ENCODE data around the gene CDC42SE2.

DNA sequence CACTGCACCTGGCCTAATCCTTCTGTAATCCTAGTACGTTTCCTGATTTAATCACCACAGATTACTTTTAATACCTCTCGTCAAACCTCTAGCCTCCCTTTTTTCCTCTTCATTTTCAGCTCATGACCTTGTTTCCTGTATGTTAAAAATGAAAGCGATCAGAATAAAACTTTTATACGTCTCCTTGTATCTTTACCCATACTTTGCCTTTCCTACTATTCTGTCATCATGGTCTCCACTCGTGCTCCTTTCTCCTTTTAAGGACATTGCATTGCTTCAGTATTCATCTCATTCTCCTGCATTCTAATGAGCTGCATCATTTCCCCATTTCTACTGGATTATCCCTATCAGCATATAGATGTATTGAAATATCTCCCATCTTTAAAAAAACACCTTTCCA lies 8.5 kb downstream of the CDC42SE2 start:
- TF ChIP-seq TAF1 (IDR thresholded peaks at IDR 0.05; ENCODE audit: borderline replicate concordance, insufficient read depth, low read length) (no peak), POLR2AphosphoS5 (IDR thresholded peaks at IDR 0.05; ENCODE audit: low read depth, low read length) (no peak)
- TF ChIP-seq, protein P1, sequence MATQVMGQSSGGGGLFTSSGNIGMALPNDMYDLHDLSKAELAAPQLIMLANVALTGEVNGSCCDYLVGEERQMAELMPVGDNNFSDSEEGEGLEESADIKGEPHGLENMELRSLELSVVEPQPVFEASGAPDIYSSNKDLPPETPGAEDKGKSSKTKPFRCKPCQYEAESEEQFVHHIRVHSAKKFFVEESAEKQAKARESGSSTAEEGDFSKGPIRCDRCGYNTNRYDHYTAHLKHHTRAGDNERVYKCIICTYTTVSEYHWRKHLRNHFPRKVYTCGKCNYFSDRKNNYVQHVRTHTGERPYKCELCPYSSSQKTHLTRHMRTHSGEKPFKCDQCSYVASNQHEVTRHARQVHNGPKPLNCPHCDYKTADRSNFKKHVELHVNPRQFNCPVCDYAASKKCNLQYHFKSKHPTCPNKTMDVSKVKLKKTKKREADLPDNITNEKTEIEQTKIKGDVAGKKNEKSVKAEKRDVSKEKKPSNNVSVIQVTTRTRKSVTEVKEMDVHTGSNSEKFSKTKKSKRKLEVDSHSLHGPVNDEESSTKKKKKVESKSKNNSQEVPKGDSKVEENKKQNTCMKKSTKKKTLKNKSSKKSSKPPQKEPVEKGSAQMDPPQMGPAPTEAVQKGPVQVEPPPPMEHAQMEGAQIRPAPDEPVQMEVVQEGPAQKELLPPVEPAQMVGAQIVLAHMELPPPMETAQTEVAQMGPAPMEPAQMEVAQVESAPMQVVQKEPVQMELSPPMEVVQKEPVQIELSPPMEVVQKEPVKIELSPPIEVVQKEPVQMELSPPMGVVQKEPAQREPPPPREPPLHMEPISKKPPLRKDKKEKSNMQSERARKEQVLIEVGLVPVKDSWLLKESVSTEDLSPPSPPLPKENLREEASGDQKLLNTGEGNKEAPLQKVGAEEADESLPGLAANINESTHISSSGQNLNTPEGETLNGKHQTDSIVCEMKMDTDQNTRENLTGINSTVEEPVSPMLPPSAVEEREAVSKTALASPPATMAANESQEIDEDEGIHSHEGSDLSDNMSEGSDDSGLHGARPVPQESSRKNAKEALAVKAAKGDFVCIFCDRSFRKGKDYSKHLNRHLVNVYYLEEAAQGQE (IDR thresholded peaks at IDR 0.05; ENCODE audit: insufficient read depth in 1 of 2, low read depth in 2 of 2, low read length in 2 of 2) = no peak

Measured in PFSK-1 (cell line).